ENCODE measurements around the gene STK25.

- TF ChIP-seq CTCF (IDR thresholded peaks at IDR 0.05) (no peak), EP300 (IDR thresholded peaks at IDR 0.05) (no peak), POLR2A (IDR thresholded peaks at IDR 0.05) (no peak), POLR2AphosphoS5 (IDR thresholded peaks at IDR 0.05) (no peak)
Observed at GRCh38 chr2:241445426-241445825, 63.0 kb downstream of the STK25 start.

Data from stomach (tissue), 4 donors.